Rectal smooth muscle tissue (tissue), 1 donor: ENCODE results near the gene NR2E3.
"Not testable (repeated sequence)": the region's sequence is repeated elsewhere in the genome, so short reads cannot be mapped to it uniquely, and the experiment has no call there.

Experiments
- H3K27ac ChIP-seq: one replicate; pipeline ENCODE4 v1.7.0; 2013; ENCODE audit warnings: low read depth, low read length, inconsistent platforms
- H3K27me3 ChIP-seq: one replicate; pipeline ENCODE4 v1.7.0; 2013; ENCODE audit warnings: low read length; ENCODE audit not compliant: control insufficient read depth, insufficient read depth
- H3K36me3 ChIP-seq: one replicate; pipeline ENCODE4 v1.7.0; 2013; ENCODE audit warnings: low read length; ENCODE audit not compliant: control insufficient read depth, insufficient read depth
- H3K4me1 ChIP-seq: one replicate; pipeline ENCODE4 v1.7.0; 2013; ENCODE audit warnings: low read length; ENCODE audit not compliant: control insufficient read depth, insufficient read depth
- H3K4me3 ChIP-seq: one replicate; pipeline ENCODE4 v1.7.0; 2013; ENCODE audit warnings: low read length
- H3K9ac ChIP-seq: one replicate; pipeline ENCODE4 v1.7.0; 2013; ENCODE audit warnings: low read length

NR2E3 gene

GRCh38 chr15:71830981-71831380 lies 20.6 kb downstream of the NR2E3 start:
- peaks cover 24% of the 10 kb centered on the region for H3K36me3 ChIP-seq
- H3K27me3 ChIP-seq: no peaks in the 10 kb centered on the region
- no peak overlapping the region for H3K4me3 ChIP-seq
- H3K9ac ChIP-seq: no peak overlapping the region
- H3K4me1 ChIP-seq: no peaks in the 10 kb centered on the region
- no peak overlapping the region for H3K27ac ChIP-seq

- Histone ChIP-seq H3K9ac (no peak overlapping the region), H3K36me3 (no peaks in the 10 kb centered on the region), H3K4me3 (no peak overlapping the region), H3K4me1 (no peaks in the 10 kb centered on the region), H3K27ac (no peak overlapping the region), H3K27me3 (no peaks in the 10 kb centered on the region)
Measured at GRCh38 chr15:71841563-71841962, 31.2 kb downstream of the NR2E3 start.

GRCh38 chr15:71844916-71845315 lies 34.6 kb downstream of the NR2E3 start:
- H3K4me3 ChIP-seq: no peak overlapping the region
- no peaks in the 10 kb centered on the region for H3K4me1 ChIP-seq
- H3K9ac ChIP-seq: no peak overlapping the region
- no peak overlapping the region for H3K27ac ChIP-seq
- H3K36me3 ChIP-seq: no peaks in the 10 kb centered on the region
- no peaks in the 10 kb centered on the region for H3K27me3 ChIP-seq

- Histone ChIP-seq H3K4me1 (no peaks in the 10 kb centered on the region), H3K9ac (no peak overlapping the region), H3K27ac (no peak overlapping the region), H3K4me3 (no peak overlapping the region), H3K27me3 (no peaks in the 10 kb centered on the region), H3K36me3 (peaks cover 7% of the 10 kb centered on the region)
Measured at GRCh38 chr15:71853543-71853942, 43.2 kb downstream of the NR2E3 start.

GRCh38 chr15:71858232-71858631 lies 47.9 kb downstream of the NR2E3 start:
- not testable (repeated sequence) for H3K9ac ChIP-seq, H3K4me1 ChIP-seq, H3K36me3 ChIP-seq

More at GRCh38 chr15:71858232-71858631, 47.9 kb downstream of the NR2E3 start:
- H3K27me3 ChIP-seq, H3K27ac ChIP-seq, H3K4me3 ChIP-seq: not testable (repeated sequence)
